GM21786 (cell line): ENCODE results near the gene AVP.

ENCODE experiments used
- ATAC-seq: cut with Tn5 transposase; IDR thresholded peaks from one replicate; pipeline ENCODE4 v1.9.1; 2021; ENCODE audit not compliant: unreplicated experiment

Gene AVP

DNA sequence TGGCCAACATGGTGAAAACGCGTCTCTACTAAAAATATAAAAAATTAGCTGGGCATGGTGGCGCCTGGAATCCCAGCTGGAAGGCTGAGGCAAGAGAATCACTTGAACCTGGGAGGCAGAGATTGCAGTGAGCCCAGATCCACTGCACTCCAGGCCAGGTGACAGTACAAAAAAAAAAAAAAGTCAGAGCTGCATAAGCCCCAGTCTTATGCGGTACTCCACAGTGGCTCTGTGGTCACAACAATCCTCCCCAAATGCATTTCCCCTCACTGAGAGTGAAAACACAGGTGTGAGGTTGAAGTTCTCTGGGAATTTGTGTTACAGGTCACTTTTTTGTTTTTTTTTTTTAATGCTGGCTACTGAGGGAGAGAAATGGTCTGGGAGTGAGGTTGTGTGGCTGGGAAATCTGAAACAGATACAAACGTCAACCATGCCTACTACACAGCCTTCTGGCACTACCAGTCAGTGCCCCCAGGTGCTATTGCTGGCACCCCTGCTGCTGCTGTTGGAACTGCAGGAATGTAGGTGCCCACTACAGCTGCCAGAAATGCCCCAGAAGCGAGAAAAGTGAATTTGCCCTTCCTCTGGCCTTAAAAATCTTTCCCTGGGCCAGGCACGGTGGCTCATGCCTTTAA lies 33.0 kb downstream of the AVP start:
- no peak for ATAC-seq

DNA sequence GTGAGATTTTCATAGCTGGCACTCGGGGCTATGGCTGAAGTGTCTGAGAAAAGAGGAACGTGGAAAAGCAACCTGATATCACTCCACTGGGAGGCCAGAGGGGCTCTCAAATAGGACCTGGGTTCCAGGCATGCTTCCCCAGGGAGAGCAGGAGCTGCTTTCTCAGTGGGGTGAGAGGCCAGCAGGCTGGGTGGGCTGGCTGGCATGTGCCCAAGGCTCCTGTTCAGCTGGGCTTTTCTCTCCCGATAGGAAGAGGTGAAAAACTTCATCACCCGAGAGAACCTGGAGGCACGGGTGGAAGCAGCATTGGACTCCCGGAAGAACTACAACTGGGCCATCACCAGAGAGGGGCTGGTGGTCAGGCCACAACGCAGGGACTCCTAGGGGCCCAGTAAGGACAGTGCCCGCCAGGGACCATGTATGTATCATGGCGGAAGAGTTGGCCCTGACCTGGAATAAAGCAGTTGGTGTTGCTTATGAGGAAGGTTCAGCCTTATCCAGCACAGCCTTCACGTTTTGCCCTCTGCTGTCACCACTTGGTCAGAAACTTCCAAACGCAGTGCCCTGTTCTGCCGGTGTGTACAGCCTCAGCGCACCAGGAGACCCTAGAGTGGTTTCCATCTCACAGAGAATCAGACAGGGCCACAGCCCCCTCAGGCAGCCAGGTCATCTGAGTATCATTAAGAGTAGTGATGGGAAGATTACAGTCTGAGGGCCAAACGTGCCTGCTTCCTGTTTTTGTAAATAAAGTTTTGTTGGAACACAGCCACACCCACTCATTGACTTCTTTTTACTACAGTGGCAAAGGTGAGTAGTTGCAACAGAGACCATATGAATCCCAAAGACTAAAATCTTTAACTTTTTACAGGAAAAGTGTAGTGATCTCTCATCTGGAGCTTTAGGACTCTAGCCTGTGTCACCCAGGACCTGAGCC lies 36.8 kb downstream of the AVP start:
- ATAC-seq = no peak

DNA sequence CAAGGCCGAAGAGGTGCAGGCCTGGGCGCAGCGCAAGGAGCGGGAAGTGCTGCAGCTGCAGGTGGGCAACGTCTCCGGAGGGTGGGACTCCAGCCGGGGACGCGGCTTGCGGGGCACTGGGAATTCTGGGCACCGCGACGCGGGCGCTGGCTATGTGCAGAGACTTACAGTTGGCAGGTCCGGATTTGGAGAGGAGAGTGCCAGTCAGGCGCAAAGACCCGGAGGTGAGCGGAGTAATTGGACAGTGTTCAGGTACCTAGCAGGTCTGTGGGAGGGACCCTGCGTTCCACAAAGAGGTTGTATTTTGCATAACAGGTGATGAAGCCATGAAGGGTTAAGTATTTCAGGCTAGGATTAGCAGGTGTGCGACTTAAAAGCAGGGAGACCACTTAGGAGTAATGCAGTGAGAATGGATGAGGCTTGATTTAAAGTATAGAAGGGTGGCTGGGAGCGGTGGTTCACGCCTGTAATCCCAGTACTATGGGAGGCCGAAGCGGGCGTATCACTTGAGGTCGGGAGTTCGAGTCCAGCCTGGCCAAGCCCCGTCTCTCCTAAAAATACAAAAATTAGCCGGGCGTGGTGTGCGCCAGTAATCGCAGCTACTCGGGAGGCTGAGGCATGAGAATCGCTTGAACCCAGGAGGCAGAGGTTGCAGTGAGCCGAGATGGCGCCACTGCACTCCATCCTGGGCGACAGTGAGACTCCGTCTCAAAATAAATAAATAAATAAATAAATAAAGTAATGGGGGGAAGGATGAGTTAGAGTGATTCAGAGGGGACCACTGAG lies 37.7 kb downstream of the AVP start:
- peak; percentile 1 for ATAC-seq

DNA sequence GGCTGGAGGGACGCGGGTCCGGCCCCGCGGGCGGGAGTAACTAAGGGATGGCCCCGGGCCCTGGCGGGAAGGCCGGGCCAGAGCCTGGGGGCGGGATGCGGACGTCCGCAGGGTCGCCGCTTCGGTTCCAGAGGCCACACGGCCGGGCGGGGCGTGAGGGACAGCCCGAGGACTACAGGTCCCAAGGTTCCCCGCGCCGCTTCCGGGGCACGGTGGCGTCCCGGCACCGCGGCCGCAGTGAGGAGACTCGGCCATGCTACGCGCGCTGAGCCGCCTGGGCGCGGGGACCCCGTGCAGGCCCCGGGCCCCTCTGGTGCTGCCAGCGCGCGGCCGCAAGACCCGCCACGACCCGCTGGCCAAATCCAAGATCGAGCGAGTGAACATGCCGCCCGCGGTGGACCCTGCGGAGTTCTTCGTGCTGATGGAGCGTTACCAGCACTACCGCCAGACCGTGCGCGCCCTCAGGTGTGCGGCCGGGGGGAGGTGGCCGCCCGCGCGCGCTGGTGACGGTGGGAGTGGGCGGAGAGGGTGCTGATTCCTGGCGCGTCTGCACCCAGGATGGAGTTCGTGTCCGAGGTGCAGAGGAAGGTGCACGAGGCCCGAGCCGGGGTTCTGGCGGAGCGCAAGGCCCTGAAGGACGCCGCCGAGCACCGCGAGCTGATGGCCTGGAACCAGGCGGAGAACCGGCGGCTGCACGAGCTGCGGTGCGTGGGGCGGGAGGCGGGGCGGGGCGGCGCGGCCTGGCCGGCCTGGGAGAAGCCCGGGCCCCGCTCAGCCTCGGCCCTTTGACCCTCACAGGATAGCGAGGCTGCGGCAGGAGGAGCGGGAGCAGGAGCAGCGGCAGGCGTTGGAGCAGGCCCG lies 38.5 kb downstream of the AVP start, which contains the start of gene MRPS26:
Gene MRPS26 (plus strand): TSS at position 237 of the 861 bp plus-strand sequence. CDS start 17 bp downstream, at position 254.
- ATAC-seq = peak; percentile 87

DNA sequence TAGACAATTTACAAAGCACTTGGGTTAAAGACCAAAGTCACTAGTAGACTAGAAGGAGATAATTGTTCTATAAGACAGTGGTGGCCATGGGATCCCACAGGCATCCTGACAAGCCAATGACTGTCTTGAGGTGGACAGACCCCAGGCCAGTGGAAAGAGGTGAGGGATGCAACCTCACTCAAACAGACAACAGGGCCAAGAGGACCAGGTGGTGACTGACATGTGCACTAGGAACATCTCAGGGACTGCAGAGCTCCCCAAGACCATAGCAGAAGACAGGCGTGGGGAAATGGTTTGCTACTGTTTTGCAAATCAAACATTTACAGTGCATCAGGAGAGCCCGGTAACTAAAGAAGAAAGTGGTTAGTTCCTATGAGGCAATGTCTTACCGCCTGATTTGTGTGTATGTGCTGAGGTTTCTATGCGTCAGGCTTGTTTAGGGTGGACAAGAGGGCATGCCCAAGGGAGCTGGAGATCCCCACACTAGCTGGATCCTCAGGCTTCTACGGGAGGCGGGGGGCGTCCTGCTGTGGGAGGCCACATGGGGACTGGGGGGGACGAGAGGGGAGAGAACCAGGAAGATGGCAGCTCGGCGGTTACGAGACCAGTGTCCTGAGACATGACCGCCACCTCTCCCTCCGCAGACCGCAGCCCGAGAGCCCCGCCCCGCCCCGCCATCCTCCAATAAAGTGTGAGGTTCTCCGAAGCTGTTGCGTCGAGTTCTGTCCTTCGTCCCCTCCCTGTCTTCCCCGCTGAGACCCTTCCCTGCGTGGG lies 39.3 kb downstream of the AVP start:
- peak; percentile 40 for ATAC-seq

DNA sequence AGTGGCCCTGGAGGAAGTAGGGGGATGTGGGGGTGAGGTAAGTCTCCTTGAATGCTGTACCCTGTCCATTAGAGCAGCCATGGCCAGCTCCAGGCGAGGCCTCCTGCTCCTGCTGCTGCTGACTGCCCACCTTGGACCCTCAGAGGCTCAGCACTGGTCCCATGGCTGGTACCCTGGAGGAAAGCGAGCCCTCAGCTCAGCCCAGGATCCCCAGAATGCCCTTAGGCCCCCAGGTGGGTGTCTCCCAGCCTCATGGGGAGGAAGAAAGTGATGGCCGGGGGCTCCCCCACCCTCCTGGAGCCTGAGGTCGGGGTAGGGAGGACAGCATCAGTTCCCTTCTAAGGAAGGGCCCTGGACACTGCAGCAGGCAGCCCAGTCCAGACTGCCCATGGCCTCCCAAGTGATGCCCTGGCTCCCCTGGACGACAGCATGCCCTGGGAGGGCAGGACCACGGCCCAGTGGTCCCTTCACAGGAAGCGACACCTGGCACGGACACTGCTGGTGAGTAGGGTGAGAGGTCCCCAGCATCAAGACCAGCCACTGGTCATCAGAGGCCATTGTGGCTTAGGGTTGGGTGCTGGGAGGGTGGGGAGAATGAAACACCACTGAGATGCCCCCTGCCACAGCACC lies 40.1 kb downstream of the AVP start:
- ATAC-seq = no peak

DNA sequence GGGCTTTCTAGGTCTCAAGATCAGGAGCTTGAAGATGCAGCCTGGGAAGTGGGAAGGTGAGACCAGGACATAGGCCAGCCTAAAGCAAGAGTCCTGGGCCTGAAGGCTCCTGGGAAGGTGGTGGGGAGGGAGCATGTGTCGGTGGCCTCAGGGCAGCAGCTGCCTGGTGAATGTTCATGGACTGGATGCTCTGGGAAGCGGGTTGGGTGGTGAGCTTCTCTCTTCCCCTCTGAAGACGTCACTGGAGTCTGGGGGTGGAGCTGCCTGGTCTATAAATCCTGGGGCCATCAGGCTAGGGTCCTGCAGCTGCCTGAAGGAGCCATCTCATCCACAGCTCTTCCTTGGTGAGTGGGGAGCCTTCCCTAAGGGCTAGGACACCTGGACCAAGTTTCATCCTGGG lies 41.2 kb downstream of the AVP start, which contains the start of gene GNRH2:
Gene GNRH2 (plus strand): TSS at position 301 of the 400 bp plus-strand sequence. CDS start 793 bp downstream, outside the sequence.
- no peak for ATAC-seq

DNA sequence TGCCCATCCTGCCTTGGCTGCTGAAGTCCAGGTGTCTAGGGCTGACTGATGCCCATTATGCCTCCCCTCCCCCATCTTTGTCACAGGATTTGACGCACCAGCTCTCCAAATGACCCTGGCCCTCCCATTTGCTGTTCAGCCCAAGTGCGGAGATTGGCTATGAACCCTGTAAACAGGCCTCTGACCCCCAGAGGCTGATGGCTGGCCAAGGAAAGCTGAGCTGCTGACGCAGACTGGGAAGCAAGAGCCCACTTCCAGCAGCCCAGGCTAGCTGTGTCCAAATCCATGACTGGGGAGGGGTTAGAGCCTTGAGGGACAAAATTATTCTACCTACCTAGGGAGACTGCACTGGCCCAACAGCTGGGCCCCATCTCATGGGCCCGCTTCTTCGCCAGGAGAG lies 41.9 kb downstream of the AVP start:
- ATAC-seq = no peak

DNA sequence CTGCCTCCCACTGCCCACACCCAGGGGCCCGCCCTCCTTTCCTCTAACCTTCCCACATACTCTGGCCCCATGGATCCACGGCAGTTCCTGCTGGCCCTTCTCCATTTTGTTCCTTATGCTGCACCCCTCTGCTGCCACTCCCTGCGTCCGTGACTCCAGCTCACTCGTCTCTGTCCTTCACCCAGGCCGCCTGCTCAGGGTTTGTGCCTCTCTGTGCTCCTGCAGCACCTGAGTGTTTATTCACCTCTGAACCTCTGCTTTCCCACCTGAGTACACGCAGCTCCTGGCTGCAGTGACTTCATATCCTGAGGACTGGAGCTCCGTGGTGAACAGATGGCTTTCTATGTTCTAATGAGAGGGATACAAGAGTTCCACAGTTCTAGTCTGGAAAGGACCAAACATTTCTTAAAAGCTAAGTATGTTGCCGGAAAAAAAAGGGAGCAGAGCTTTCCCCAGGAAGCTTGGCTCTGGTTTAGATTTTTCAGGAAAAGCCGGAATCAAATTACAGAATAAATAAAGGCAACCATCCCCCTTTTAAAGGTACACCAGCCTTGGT lies 42.6 kb downstream of the AVP start:
- ATAC-seq = no peak

DNA sequence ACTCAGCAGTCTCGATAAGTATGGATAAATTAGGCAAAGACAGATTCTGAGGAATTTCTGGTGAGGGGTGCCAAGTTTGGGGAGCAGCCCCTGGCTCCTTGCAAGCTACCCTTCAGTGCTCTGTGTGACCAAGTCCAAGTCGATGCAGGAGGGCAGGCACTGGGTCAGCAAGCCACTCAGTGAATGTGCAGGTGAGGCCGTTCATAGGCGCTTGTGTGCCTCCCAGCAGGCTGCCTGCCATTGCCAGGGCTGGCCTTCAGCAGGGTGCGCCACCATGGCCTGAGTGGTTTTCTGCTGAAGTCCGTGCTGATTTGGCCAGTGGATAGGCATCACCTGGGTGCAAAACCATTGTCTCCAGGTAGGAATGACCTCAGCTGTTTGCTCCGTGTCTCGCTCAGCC lies 44.4 kb downstream of the AVP start:
- no peak for ATAC-seq

DNA sequence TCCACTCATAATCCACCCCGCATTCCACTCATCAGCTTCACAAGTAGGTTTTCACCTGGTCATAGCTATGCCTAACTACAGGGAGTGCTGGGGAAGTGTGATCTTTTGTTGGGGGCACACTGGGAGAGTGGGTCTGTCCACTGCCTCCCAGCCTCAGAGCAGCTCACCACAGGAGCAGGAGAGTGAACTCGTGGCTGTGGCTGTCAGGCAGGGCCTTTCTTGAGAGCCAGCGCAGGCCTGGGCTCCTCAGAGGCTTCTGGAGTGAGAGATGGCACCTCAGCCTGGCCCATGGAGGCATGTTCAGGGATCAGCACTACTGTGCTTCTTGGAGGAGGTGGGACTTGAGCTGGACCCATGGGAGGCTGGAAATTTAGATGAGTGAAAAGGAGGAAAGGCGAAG lies 45.1 kb downstream of the AVP start:
- ATAC-seq = no peak

DNA sequence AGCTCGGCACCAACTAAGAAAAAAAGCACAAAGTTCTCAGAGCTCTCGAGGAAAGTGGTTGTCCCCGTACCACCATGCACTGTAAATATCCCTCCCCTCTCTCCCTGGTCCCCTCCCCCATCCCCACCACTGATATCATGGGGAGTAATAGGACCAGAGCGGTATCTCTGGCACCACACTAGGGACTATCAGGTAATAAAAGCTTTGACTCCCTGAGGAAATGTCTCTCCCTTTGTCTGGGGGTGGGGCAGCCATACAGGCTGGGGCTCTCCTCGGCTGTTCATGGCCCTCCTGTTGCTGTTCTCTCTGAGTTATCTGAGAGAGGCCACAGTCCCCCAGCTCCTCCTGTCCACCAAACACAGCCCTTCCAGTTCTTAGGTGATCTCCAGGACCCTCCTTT lies 46.1 kb downstream of the AVP start:
- ATAC-seq = no peak

DNA sequence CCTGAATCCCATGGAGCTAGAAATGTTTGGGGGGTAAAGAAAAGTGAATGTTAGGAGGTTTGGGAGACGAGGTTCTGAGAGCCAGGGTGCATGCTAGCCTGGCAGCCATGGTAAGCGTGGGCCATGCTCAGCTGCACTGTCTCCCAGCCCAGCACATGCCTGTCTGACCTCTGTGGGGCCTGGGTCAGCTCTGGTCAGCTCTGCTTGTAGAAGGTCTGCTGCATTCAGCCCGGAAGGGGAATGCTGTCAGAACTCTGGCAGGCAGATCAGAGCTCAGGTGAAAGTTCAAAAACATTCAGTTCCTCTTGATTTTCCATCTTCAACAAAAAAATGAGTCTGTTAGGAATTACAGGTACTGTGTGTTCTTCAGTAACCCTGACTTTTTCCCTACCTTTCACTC lies 46.9 kb downstream of the AVP start:
- ATAC-seq = no peak

DNA sequence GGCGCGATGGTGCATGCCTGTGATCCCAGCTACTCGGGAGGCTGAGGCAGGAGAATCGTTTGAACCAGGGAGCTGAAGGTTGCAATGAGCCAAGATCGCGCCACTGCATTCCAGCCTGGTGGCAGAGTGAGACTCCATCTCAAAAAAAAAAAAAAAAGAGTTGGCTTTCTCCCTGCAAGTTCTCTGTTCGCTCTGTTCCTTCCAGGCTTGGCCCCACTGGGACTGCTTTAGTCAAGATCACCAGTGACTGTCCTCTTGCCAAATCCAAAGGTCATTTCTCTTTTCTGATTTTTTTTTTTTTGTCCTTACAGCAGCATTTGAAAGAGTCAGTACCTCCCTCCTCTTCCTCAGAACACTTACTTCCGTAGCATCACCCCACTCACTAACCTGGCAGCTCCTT lies 51.9 kb downstream of the AVP start:
- no peak for ATAC-seq
